ENCODE results near the gene C17orf114.

The C17orf114 gene

DNA sequence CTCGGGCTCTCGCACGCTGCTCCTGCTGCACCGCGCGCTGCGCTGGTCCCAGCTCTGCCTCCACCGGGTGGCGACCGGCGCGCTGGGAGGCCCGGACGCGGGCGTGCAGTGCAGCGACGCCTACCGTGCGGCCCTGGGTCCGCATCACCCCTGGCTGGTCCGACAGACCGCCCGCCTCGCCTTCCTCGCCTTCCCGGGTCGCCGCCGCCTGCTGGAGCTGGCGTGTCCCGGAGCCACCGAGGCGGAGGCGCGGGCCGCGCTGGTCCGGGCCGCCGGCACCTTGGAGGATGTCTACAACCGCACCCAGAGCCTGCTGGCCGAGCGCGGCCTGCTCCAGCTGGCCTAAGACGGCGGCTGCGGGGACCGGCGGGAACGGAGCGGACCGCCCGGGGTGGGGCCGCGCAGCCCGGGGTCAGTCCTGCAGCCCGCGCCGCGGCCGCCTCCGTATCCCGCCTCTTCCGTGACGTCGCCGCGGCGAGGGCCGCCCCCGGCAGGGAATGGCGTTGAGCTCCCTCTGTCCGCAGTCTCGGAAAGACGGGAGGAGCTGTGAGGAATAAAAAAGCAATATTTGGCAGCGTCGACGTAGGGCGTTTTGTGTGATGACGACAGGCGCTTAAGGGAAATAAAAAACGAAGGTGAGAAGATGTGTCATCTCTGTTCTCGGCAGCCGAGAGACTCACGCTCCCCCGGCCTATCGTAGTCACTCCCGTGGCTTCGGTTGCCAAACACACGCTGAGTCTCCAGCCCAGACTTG is 12.0 kb downstream of the C17orf114 start:
- Histone ChIP-seq H3K4me1 (peaks cover 0 to 46% (median 27%) of the 10 kb centered on the region in 4 donors), H3K4me3 (peak overlapping the region; percentile 65 to 92 (median 76)), H3K9me3 (no peaks in the 10 kb centered on the region), H3K27ac (peak overlapping the region; percentile 87 to 95 (median 92)), H3K36me3 (no peaks in the 10 kb centered on the region), H3K27me3 (peaks cover 0 to 13% of the 10 kb centered on the region in 2 donors)
- TF ChIP-seq, protein P1, sequence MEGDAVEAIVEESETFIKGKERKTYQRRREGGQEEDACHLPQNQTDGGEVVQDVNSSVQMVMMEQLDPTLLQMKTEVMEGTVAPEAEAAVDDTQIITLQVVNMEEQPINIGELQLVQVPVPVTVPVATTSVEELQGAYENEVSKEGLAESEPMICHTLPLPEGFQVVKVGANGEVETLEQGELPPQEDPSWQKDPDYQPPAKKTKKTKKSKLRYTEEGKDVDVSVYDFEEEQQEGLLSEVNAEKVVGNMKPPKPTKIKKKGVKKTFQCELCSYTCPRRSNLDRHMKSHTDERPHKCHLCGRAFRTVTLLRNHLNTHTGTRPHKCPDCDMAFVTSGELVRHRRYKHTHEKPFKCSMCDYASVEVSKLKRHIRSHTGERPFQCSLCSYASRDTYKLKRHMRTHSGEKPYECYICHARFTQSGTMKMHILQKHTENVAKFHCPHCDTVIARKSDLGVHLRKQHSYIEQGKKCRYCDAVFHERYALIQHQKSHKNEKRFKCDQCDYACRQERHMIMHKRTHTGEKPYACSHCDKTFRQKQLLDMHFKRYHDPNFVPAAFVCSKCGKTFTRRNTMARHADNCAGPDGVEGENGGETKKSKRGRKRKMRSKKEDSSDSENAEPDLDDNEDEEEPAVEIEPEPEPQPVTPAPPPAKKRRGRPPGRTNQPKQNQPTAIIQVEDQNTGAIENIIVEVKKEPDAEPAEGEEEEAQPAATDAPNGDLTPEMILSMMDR (IDR thresholded peaks at IDR 0.05) = peak; percentile 82 to 97 (median 84)
- TF ChIP-seq POLR2A (IDR thresholded peaks at IDR 0.05) = peak; percentile 41 to 83
- peak in 1 of 2 donors; percentile 88 for TF ChIP-seq EP300 (IDR thresholded peaks at IDR 0.05)
- 0% methylated on average over 50 to 73 of the region's 91 CpGs for WGBS, 2 donors
- peak; percentile 64 to 66 for DNase-seq (ENCODE audit: low spot score in 2 of 2)

DNA sequence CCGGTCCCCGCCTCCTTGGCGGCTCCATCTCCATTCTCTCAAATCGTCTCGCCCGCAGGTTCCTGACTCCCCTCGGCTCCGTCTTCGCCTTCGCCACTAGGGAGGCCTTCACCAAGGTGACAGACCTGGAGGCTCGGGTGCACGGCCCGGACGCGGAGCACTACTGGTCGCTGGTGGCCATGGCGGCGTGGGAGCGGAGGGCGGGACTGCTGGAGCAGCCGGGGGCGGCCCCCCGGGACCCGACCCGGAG is 12.5 kb downstream of the C17orf114 start:
- Histone ChIP-seq H3K4me1 (peaks cover 0 to 48% (median 27%) of the 10 kb centered on the region in 4 donors), H3K4me3 (peak overlapping the region; percentile 65 to 92 (median 76))
- 0 to 1% methylated on average over 10 to 20 of the region's 25 CpGs for WGBS, 2 donors

DNA sequence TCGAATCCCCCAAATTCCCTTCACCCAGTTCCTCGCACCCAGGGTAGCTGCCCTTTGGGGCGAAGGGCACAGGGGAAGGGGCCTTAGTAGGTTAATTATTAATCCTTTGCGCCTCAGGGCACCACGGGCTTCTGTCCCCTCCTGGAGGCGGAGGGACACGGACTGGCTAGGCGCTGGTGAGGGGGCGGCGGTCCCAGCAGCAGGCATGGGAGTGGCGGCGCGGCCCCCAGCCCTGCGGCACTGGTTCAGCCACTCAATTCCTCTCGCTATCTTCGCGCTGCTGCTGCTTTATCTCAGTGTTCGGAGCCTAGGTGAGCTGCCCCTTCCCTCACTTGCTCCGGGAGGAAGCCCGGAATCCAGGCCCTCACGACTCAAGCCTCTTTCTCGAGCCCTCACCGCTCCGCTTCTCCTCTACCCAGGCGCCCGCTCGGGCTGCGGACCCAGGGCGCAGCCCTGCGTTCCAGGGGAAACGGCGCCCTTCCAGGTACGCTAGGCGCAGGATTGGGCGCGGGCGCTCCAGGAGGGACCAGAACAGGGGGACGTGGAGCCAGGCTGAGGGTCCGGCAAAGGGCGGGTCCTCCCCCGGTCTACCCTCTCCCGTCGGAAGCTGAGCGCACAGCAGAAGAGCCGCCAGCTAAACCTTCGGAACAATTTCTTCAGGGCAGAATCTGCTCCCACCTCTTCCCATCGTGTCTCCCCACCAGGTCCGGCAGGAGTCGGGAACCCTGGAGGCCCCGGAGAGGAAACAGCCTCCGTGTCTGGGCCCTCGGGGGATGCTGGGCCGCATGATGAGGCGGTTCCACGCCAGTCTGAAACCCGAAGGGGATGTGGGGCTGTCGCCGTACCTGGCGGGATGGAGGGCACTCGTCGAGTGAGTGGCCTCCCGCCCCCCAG is 13.1 kb downstream of the C17orf114 start, which contains the start of gene GLTPD2:
GLTPD2 (plus strand) TSS at position 158 of the 894 bp plus-strand sequence; CDS start at position 206, 48 bp downstream.
- peak within 1 kb of the TSS; percentile 87 to 95 (median 92) for H3K27ac ChIP-seq
- H3K9me3 ChIP-seq = no peaks in the 10 kb centered on the region
- no peaks in the 10 kb centered on the region for H3K36me3 ChIP-seq
- no peak for DNase-seq (ENCODE audit: low spot score in 2 of 2)
- TF ChIP-seq EP300 (IDR thresholded peaks at IDR 0.05) (no peak), POLR2A (IDR thresholded peaks at IDR 0.05) (no peak)
- TF ChIP-seq, protein P1 (IDR thresholded peaks at IDR 0.05) = no peak
- peaks cover 0 to 48% (median 27%) of the 10 kb centered on the region in 4 donors for H3K4me1 ChIP-seq
- WGBS, 2 donors = 38 to 45% methylated on average over 50 to 58 of the region's 62 CpGs
- peak within 1 kb of the TSS; percentile 65 to 92 (median 76) for H3K4me3 ChIP-seq
- peaks cover 0 to 22% of the 10 kb centered on the region in 2 donors for H3K27me3 ChIP-seq

More for the DNA sequence above, 12.5 kb downstream of the C17orf114 start:
- DNase-seq (ENCODE audit: low spot score in 2 of 2) = no peak
- TF ChIP-seq POLR2A (IDR thresholded peaks at IDR 0.05) (no peak), EP300 (IDR thresholded peaks at IDR 0.05) (no peak)
- TF ChIP-seq, protein P1 (IDR thresholded peaks at IDR 0.05) = no peak
- Histone ChIP-seq H3K27ac (peak overlapping the region; percentile 87 to 95 (median 92)), H3K27me3 (peaks cover 0 to 16% of the 10 kb centered on the region in 2 donors), H3K9me3 (no peaks in the 10 kb centered on the region), H3K36me3 (no peaks in the 10 kb centered on the region)

DNA sequence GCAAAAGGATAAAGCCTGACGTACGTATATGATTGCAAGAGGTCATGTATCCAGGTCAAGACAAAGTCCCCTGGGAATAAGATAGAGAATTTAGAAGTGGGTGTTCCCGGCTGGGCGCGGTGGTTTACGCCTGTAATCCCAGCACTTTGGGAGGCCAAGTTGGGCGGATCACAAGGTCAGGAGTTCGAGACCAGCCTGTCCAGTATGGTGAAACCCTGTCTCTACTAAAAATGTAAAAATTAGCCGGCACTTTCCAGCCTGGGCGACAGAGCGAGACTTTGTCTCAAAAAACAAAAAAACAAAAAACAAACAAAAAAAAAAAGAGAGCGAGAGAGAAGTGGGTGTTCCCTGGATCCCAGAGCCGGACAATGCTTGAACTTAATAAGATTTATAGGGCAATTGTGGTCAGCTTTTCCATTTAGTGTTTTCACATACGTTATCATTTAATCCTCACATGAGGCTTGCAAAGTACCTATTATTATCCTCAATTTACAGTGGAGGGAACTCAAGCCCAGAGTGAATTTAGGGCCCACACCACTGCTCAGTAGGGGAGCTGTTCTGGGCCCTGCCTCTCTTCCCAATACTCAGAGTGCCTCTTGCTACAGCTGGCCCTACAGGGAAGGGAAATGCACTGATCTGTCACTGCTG is 13.8 kb downstream of the C17orf114 start:
- TF ChIP-seq POLR2A (IDR thresholded peaks at IDR 0.05) (no peak), EP300 (IDR thresholded peaks at IDR 0.05) (no peak)
- TF ChIP-seq, protein P1 (IDR thresholded peaks at IDR 0.05) = no peak
- peak overlapping the region in 2 of 4 donors; percentile 88 to 95 for H3K27ac ChIP-seq
- H3K27me3 ChIP-seq = peaks cover 0 to 29% of the 10 kb centered on the region in 2 donors
- no peak for DNase-seq (ENCODE audit: low spot score in 2 of 2)
- peaks cover 0 to 48% (median 27%) of the 10 kb centered on the region in 4 donors for H3K4me1 ChIP-seq
- WGBS, 2 donors = 59 to 65% methylated on average over 14 of the region's 14 CpGs
- H3K36me3 ChIP-seq = no peaks in the 10 kb centered on the region
- H3K4me3 ChIP-seq = no peak overlapping the region
- H3K9me3 ChIP-seq = no peaks in the 10 kb centered on the region

All from tibial nerve (tissue), 4 donors.